GM18499 (cell line): ENCODE data around the gene SOX8.
"Not testable (repeated sequence)": the region's sequence is repeated elsewhere in the genome, so short reads cannot be mapped to it uniquely, and the experiment has no call there.

Experiments used
- ATAC-seq: cut with Tn5 transposase; IDR thresholded peaks from one replicate; pipeline ENCODE4 v1.9.1; 2021; ENCODE audit warnings: moderate number of reproducible peaks; ENCODE audit not compliant: insufficient read depth, unreplicated experiment

Gene SOX8

DNA sequence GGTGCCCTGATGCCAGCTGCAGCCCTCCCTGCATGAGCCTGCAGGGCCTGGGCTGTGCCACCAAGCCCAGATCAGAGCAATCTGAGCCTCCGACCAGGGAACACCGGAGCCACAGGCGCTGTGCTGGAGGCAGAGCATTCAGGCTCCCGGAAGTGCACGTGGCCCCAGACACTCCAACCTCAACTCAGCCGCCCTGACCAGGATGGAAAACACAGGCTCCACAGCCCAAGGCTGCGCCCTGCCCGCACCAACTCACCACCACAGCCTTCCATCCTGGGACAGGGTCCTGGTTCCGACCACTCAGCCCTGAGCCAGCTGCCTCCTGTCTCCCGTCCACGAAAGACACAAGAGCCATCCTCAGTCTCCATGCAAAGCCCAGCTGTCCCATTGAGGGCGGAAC is 29.2 kb upstream of the SOX8 start:
- ATAC-seq: no peak

DNA sequence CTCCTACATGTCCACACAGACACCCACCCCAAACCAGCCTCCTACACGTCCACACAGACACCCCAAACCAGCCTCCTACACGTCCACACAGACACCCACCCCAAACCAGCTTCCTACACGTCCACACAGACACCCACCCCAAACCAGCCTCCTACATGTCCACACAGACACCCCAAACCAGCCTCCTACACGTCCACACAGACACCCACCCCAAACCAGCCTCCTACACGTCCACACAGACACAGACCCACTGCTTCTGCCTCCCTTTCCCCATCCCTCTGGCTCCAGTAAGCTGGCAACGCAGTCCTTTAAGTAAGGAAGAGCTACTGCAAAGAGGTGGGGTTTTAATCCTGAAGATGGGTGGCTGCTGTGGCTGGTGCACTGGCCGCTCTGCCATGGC is 27.8 kb upstream of the SOX8 start:
- ATAC-seq: not testable (repeated sequence)

DNA sequence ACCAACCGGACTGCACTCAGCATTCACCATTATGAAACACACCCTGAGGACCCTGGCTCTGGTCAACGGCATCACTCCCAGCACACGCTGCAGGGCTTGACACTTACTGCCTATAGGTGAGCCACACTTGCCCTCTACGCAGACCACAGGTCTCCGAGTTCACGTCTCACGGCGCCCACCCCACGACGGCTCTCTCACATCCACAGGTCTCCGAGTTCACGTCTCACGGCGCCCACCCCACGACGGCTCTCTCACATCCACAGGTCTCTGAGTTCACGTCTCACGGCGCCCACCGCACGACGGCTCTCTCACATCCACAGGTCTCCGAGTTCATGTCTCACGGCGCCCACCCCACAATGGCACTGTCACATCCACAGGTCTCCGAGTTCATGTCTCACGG is 25.8 kb upstream of the SOX8 start:
- not testable (repeated sequence) for ATAC-seq

DNA sequence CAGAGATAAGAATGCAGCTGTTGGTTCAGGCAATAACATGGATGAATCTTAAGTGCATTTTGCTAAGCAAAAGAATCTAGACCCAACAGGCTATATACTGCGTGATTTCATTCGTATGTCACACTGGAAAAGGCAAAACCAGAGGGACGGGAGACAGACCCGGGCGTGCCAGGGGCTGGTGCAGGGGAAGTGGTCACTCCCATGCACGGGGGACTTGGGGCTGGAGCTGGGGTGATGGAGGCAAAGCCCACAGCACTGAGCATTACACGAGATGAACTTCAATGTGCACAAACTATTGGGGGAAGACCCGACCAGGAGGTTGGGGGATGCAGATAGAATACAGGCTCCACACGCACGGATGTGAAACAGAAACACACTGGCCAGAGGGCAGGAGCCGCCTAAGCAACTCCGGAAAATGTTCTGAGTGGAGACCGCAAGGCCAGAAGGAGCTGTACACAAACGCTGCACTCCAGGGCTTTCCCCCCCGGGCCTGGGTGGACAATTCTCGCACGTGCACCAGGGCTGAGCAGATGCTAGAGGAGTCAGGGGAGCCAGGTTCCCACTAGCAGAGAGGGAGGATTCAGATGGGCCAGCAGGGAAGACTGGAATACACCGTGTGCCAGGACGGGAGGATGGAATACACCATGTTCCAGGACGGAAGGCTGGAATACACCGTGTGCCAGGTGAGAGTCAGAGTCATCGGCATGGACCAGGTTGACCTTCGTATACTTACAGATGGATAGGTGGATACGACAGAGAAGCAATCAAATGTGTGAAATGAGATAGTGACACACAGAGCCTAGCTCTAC is 22.1 kb upstream of the SOX8 start:
- ATAC-seq: no peak

DNA sequence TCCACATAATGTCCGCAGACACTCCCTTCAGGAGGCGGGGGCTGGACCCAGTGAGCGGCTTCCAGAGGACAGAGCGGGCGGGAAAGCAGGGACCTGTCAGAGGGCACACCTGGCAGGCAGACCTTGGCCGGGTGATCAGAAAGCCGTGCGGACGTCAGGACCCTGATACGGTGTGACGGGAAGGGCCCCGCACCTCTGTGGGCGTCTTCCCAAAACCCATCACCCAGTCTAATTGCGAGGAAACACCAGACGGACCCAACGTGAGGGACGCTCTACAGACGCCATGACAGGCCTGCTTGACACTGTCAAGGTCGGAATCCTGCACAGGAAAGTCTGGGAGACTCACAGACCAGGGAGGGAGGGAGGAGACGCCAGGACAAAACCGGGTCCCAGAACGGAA is 19.2 kb upstream of the SOX8 start:
- no peak for ATAC-seq

DNA sequence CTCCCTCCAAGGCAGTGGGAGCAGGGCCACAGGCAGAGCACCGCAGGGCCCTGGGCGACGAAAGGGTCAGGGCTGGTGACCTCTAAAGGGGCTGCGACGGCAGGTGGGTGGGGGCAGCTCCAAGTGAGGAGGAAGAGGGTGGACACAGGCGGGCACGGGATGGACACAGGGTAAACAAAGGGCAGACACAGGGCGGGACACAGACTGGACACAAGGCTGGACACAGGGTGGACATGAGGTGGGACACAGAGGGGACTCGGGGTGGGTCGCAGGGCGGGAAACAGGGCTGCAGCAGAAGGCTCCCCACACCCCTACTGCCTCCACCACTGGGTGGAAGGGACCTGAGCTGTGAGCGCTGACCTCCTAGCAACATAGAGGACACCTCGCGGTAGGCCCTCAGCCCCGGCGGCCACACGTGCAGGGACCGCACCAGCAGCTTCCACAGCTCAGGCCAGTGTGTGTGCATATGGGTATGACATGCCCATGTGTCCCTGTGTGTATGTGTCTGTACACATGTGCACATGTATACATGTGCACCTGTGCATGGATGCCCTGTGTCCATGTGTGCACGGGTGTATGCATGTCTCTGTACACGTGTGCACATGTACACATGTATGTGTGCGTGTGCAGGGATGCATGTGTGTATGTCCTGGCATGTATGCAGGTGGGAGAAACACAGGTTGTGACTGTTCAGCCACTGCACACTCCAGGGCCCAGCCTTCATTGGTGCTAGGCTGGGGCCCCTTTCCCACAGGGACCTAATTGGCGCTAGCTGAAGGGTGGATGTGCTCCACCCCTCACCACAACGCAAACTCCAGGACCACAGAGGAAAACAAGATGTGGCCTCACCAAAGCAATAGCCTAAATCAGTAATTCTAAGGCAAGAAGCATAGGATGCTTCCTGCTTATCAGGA is 18.4 kb upstream of the SOX8 start:
- ATAC-seq: no peak

DNA sequence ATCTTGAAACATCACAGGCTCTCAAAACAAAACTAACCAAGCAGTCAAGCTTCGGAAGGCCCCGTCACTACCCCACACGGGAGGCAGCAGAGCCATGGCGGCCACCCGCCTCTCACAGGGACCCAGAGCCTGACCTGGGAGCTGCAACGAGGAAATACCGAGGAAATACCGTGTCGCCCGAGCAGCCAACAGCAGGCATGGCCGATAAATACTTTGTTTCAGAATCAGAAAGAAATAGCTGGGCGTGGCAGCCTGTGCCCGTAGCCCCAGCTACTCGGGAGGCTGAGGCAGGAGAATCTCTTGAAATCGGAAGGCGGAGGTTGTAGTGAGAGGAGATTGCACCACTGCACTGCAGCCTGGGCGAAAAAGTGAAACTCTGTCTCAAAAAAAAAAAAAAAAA is 17.7 kb upstream of the SOX8 start:
- no peak for ATAC-seq

DNA sequence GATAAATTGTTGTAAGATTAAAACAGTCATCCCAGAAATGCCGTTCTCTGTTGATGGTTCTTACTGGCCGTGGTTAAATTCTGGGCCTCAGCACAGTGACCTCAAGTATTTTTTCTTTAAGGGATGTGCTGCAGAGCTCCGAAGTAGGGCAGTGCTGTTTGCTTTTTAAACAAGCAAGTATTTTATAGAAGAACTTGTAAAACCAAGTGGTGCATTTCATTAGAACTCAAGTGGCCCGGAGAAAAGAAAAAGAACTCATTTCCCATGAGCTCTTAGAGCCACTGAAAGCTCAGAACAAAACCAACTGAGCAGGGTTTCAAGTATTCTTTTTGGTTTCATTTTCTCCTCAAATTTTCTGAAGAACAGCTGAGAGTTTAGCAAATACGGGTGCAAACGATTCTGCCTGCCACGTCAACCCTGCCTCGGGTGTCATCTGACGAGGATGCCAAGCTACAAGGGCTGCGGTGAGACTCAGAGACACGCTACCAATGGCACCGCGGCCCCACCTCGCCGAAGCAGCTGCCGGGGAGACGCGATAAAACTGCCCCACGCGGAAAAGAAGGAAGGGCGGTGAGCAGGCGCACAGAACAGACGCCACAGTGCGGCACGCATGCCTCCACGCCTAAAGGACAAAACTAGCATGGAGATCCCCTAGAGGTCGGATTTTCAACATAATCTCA is 17.1 kb upstream of the SOX8 start:
- no peak for ATAC-seq

DNA sequence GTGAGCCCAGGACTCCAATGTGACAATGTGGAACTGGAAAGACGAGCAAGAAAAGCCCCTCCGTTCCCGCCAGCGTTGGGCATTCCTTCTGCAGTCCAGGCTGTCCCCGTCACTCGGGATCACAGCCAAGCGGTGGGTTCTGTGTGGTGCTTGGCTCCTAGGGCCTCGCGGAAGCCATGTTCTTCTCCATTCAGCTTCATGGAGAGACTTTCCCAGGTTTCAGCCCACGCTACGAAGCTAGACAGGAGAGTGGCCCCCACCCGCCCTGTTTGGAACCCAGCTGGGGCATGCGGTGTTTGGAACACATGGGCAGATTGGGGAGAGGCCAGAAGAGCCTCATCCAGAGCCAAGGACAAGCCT is 16.6 kb upstream of the SOX8 start:
- ATAC-seq: no peak

DNA sequence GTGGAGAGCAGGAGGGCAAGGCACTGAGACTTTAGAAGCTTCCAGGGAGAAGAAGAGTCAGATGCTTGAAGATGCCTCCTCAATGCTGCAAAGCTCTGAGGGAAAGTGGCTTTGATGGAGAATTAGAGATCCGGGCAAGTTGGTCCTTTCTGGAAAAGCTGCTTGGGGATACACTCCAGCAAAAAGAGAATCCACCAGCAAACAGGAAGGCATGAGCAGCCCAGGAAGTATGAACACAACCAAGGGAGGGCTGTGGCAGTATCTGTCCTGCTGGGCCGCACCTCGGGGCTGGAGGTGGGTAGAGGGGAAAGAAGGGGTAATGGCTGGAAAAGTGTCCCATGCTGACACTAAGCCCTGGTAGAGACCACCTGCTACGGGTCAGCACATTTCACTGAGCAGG is 16.1 kb upstream of the SOX8 start:
- no peak for ATAC-seq

DNA sequence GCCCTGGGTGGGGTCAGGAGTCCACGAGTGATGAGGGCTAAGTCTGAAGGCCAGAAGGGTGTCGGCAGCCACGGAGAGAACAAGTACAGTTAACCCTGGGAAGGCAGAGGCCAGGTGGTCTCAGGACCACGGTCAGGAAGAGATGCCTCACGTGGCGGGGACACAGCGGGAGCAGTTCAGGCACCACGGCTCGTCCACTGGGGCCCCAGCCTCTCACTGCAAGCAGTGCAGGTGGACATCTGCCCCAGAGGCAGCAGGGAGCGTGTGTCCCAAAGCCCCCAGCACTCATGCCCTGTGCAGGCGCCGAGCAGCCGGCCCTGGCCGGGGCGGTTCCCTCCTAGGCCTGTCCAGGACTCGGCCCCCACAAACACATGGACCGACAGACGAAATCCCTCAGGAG is 15.5 kb upstream of the SOX8 start:
- ATAC-seq: no peak

DNA sequence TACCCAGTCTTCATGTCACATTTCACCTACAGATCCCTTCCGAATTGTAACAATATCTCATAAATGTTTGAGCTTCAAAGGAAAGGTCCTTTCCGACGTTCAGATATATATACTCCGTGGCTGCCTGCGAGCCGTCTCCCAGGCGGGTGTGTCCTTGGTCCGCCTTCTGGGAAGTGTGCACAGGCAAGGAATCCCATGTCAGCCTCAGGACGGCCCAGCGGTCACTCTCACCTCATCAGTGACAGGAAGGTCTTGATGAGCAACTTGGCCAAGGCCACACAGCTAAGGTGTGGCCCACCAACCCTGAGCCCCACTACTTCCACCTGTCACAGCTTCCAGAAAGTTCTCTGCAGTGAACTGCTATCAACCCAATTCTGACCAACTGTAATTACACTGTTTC is 15.1 kb upstream of the SOX8 start:
- ATAC-seq: no peak

DNA sequence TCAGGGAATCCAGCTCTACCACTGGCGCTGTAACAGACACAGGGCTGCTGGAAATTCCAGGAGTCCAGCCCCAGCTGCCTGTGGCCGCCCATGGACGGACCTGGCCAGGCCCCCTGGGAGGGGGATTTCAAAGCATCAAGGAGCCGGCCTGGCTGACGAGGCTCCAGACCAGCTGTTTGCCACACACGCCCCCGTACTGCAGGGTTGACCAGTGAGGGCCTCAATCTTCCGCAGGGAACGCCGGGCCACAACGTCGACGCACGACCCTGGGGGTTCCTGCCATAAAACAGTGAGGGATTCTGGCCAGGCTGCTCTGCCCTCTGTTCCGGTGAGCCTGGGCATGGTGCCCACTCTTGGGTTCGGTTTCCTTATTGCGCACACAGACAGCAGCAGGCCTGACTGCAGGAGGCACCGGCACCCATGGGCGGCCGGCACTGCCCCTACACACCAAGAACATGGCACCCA is 14.5 kb upstream of the SOX8 start:
- no peak for ATAC-seq

DNA sequence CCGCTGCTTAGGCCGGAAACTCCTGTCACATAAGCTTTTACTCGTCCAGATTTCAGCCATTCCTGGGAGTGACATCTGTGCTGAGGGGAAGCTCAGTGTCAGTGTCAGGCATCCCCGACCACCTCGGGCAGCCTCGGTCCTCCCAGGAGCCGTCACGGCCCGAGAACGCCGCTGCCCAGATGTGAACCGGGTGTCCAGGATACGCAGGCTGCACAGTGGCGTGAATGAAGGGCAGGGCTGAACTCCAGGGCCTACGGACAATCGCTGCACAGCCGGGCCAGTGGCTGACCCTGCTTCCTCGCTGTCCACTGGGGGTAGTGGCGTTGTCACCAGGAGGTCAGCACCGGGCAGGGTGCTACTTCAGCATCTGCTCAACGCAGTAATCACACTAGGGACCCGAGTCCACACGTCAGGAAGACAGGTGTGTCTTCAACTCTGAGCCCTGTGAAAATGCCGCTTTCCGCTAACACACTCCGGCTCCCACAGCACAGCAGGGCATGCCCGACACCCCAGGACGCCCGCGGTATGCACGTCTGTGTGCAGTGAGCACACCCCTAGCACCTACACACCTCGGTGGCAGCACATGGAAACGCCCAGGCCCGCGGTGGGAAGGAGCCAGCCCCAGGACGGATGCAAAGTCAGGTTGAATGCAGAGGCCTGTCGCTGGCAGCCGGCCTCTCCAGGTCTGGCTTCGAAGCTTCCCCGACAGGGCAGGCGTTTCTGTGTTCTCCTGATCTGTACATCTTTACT is 13.8 kb upstream of the SOX8 start:
- no peak for ATAC-seq

DNA sequence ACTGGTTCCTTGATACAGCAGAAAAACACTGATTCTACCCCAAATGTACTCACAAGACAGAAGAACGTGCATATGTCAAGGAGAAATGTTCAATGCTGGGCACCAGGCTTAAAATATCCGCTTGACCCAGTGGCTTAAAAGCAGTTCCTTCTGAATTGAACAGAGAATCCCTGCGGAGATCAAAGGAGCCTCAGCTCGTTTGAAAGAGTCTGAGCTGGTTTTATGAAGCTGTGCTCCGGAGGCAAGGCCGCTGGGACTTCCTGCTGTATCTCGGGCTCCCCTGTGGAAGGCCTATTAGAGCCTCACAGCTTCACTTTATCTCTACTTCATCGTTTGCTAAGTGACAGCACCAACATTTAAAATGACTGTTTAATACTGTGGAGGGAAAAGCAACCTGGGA is 12.9 kb upstream of the SOX8 start:
- ATAC-seq: no peak

DNA sequence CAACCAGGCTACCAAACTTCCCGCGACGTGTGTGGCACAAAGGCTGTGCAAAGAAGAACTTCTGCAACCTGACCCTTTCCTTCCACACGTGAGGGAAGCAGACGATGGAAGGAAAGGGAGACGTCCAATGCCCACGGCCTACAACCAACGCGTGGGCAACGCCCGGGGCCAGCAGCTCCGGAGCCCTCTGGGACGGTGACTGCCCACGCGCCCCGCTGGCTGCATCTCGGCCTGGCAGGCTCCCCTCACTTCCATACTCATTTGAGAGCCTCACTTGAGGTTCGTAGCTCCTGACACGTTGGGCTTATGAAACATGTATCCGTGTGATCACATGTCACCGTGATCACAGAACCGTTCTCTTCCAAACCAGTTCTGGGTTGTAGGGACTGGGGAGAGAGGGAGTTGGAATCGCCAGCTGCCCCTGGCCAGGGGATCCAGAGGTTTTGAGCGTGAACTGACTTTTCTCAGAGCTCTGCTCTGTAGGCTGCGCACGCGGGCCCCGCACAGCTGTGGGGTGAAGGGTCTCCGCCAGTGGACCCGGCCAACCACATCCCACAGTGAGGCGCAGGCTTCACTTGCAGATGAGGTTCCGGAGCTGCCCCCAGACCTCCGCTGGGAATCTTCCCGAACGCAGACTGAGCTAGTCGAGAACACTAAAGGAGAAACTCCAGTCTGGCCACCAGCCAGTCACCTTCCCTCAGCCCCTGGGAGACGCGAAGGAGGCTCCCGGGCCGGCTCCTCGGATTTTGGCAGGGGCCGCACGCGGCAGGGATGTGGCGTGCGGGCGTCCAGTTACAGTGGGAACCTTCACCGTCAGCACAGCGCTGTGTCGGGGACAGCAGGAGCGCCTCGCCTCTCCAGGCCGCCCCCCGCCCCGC is 11.8 kb upstream of the SOX8 start:
- ATAC-seq: no peak

DNA sequence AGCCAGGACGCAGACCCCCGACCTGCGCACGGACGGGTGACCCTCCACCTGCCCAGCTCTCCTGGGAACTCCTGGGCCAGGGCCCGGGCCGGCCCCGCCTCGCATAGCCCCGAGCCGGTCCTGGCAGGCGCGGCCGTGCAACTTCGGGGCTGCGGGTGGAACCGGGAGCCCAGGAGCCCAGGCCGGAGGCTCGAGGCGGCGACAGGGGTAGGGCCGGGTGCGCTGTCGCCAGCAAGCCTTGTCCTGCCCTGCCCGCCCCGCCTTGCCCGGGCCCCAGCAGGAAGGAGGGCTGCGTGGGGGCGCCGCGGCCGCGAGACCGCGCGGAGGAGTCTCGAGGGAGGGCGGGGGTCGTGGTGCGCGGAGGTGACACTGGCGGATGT is 11.2 kb upstream of the SOX8 start:
- ATAC-seq: no peak

DNA sequence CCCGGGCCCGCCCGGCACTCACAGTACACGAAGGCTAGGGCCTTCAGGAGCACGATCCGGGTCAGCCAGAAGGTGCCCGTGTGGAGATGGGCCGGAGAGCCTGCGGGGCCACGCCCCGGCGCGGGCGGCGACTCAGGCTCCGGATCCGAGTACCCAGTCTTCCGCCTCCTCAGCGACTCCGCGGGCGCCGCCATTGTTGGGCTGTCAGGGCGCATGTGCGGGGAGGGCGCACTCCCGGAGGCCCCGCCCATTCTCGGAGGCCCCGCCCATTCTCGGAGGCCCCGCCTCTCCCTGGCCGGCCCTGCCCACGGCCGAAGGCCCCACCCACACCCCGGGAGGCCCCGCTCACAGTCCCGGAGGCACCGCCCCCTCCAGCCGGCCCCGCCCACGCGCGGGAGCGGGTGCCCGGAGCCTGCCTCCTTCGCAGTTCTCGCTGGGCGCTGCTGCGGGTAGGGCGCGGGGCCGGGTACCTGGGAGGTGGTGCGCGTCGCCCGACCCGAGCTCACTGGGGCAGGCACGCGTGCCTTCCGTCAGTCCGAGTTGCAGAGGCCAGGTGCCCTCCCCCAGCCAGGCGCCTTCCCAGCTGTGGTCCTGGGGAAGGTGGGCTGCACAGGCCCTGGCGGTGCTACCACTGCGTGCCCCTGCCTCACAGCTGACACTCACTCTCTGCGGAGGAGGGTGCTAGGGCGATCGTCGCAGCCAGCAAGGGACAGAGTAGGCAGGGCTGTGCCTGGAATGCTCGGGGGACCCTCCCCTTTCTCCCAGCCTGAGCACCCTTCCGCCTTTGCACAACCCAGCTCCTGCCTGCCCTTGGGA is 10.6 kb upstream of the SOX8 start, which contains the start of gene LMF1:
Gene LMF1 (minus strand): TSS at position 219 of the 816 bp plus-strand sequence. CDS start 4 bp downstream, at position 215.
- ATAC-seq: peak; percentile 57

DNA sequence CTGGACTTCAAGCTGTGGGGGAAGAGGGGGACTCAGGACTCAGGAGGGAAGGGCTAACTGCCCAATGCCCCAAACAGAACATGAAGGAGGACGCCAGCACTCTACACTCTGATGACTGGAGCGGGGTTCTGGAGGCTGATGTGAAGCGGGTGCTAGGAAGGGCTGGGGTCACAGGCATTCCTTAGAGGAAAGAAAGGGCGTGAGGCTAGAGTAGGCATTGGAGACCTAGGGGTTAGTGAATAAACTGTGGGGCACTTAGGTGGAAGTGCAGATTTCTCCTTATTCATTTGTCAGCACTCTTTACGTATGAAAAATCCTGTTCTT is 10.0 kb upstream of the SOX8 start:
- no peak for ATAC-seq
